Neuronal stem cell (in vitro differentiated cells): ENCODE measurements around the gene ZBTB44.

Experiments
- DNase-seq: peaks from one replicate; pipeline ENCODE4 v3.0.0-alpha.2; 2013; ENCODE audit warnings: low spot score
- H2AFZ ChIP-seq: one replicate; pipeline ENCODE4 v1.6.1; 2013; ENCODE audit warnings: mild to moderate bottlenecking, low read length, inconsistent platforms
- H2AK5ac ChIP-seq: 2 replicates; pipeline ENCODE4 v1.6.1; 2013; ENCODE audit warnings: low read depth, mild to moderate bottlenecking, inconsistent platforms, low read length, moderate library complexity, mixed read lengths
- H2BK120ac ChIP-seq: 2 replicates; pipeline ENCODE4 v1.6.1; 2013; ENCODE audit warnings: low read depth, mild to moderate bottlenecking, inconsistent platforms, low read length, moderate library complexity, mixed read lengths
- H2BK12ac ChIP-seq: one replicate; pipeline ENCODE4 v1.6.1; 2013; ENCODE audit warnings: low read length, inconsistent platforms
- H2BK15ac ChIP-seq: 2 replicates; pipeline ENCODE4 v1.6.1; 2013; ENCODE audit warnings: mild to moderate bottlenecking, low read length, inconsistent platforms, mixed read lengths
- H2BK5ac ChIP-seq: one replicate; pipeline ENCODE4 v1.6.1; 2013; ENCODE audit warnings: inconsistent platforms, mild to moderate bottlenecking, low read length, moderate library complexity
- H3K14ac ChIP-seq: one replicate; pipeline ENCODE4 v1.6.1; 2013; ENCODE audit warnings: low read length, inconsistent platforms
- H3K18ac ChIP-seq: 2 replicates; pipeline ENCODE4 v1.6.1; 2013; ENCODE audit warnings: low read length, inconsistent platforms
- H3K23ac ChIP-seq: 2 replicates; pipeline ENCODE4 v1.6.1; 2013; ENCODE audit warnings: low read depth, mild to moderate bottlenecking, mixed read lengths, low read length, inconsistent platforms; ENCODE audit not compliant: poor library complexity
- H3K27ac ChIP-seq: replicated peaks from 3 replicates; pipeline ENCODE4 v1.5.1; 2013; ENCODE audit warnings: low read length, inconsistent platforms
- H3K27me3 ChIP-seq, 3 experiments: 2 replicates each; pipeline ENCODE4 v1.6.1; 2013; ENCODE audit warnings: low read length in 3 of 3, mild to moderate bottlenecking in 2 of 3, inconsistent platforms in 1 of 3, low read depth in 1 of 3, mixed read lengths in 1 of 3, moderate library complexity in 1 of 3; ENCODE audit not compliant: control insufficient read depth in 3 of 3, insufficient read depth in 3 of 3
- H3K36me3 ChIP-seq, 2 donors: replicated peaks in 1 of 2; 2 replicates each; pipeline ENCODE4 v1.6.1; 2013; ENCODE audit warnings: low read length in 2 of 2; ENCODE audit not compliant: control insufficient read depth in 2 of 2, insufficient read depth in 2 of 2
- H3K4ac ChIP-seq: 2 replicates; pipeline ENCODE4 v1.6.1; 2013; ENCODE audit warnings: inconsistent platforms, mild to moderate bottlenecking, low read length, moderate library complexity
- H3K4me1 ChIP-seq, 2 donors: 1 replicate in 1 of 2; 2 replicates in 1 of 2; pipeline ENCODE4 v1.6.1; 2013; ENCODE audit warnings: low read length in 2 of 2, low read depth in 1 of 2; ENCODE audit not compliant: control insufficient read depth in 2 of 2, insufficient read depth in 1 of 2
- H3K4me2 ChIP-seq: one replicate; pipeline ENCODE4 v1.6.1; 2013; ENCODE audit warnings: mild to moderate bottlenecking, low read length, inconsistent platforms; ENCODE audit not compliant: insufficient read depth, poor library complexity, severe bottlenecking
- H3K4me3 ChIP-seq, 2 donors: 2 replicates each; pipeline ENCODE4 v1.5.1; 2013; ENCODE audit warnings: low read length in 2 of 2, mild to moderate bottlenecking in 2 of 2, inconsistent platforms in 1 of 2, moderate library complexity in 1 of 2
- H3K79me1 ChIP-seq: one replicate; pipeline ENCODE4 v1.6.1; 2013; ENCODE audit warnings: low read depth, mild to moderate bottlenecking, inconsistent platforms, low read length, moderate library complexity
- H3K9ac ChIP-seq: one replicate; pipeline ENCODE4 v1.6.1; 2013; ENCODE audit warnings: mild to moderate bottlenecking, low read depth, low read length, inconsistent platforms; ENCODE audit not compliant: poor library complexity
- H3K9me3 ChIP-seq, 2 donors: replicated peaks in 1 of 2; 2 replicates each; pipeline versions ENCODE3 to v1.6.1; 2013; ENCODE audit warnings: low read length in 2 of 2, mild to moderate bottlenecking in 2 of 2, inconsistent platforms in 1 of 2, low read depth in 1 of 2, mixed read lengths in 1 of 2, moderate library complexity in 1 of 2; ENCODE audit not compliant: control insufficient read depth in 2 of 2, insufficient read depth in 1 of 2
- H4K8ac ChIP-seq: one replicate; pipeline ENCODE4 v1.6.1; 2013; ENCODE audit warnings: low read depth, mild to moderate bottlenecking, inconsistent platforms, low read length, moderate library complexity
- H4K91ac ChIP-seq: one replicate; pipeline ENCODE4 v1.6.1; 2013; ENCODE audit warnings: low read length, low read depth, mild to moderate bottlenecking, inconsistent platforms; ENCODE audit not compliant: poor library complexity
- WGBS, 2 donors: extraction: QIAGEN DNeasy Blood & Tissue Kit; methylation state at CpG; one replicate each; pipeline ENCODE4 v1.1.7; 2013; ENCODE audit warnings: missing lambda C conversion rate in 2 of 2, mixed read lengths in 1 of 2; ENCODE audit not compliant: insufficient read length in 2 of 2, insufficient replicate concordance in 1 of 2; ENCODE audit errors: extremely low coverage in 2 of 2; 5-methylcytosine and 5-hydroxymethylcytosine counted together

ZBTB44 gene

GRCh38 chr11:130278151-130278550, 36.6 kb downstream of the ZBTB44 start:
- no CpG with 5 or more reads among the region's 3 CpGs for WGBS, 2 donors
- H2AFZ ChIP-seq, result no peak overlapping the region
- H2BK5ac ChIP-seq, result no peak overlapping the region
- H2BK120ac ChIP-seq, result no peak overlapping the region
- H3K36me3 ChIP-seq, result no peaks in the 10 kb centered on the region
- no peak overlapping the region for H3K18ac ChIP-seq
- no peaks in the 10 kb centered on the region for H3K27me3 ChIP-seq
- H4K8ac ChIP-seq, result no peak overlapping the region
- H3K9ac ChIP-seq, result no peak overlapping the region
- no peak overlapping the region for H2BK12ac ChIP-seq
- H3K27ac ChIP-seq, result no peak overlapping the region
- no peak overlapping the region for H3K4me2 ChIP-seq
- H3K4me1 ChIP-seq, result no peaks in the 10 kb centered on the region
- H3K4me3 ChIP-seq, result no peak overlapping the region
- no peak for DNase-seq
- no peak overlapping the region for H3K4ac ChIP-seq
- no peak overlapping the region for H3K23ac ChIP-seq
- H4K91ac ChIP-seq, result no peak overlapping the region
- no peak overlapping the region for H3K14ac ChIP-seq
- no peak overlapping the region for H2BK15ac ChIP-seq
- peaks cover 0 to 5% of the 10 kb centered on the region in 2 donors for H3K9me3 ChIP-seq
- H2AK5ac ChIP-seq, result no peak overlapping the region
- H3K79me1 ChIP-seq, result no peaks in the 10 kb centered on the region

- no peak overlapping the region for H3K18ac ChIP-seq
- H2BK15ac ChIP-seq, result no peak overlapping the region
- WGBS, 2 donors, result no CpG with 5 or more reads among the region's 2 CpGs
- H2AK5ac ChIP-seq, result no peak overlapping the region
- no peak overlapping the region for H2AFZ ChIP-seq
- no peak overlapping the region for H3K4me2 ChIP-seq
- H3K9ac ChIP-seq, result no peak overlapping the region
- no peak overlapping the region for H4K91ac ChIP-seq
- no peak overlapping the region for H2BK5ac ChIP-seq
- no peak overlapping the region for H3K4ac ChIP-seq
- no peak for DNase-seq
- no peaks in the 10 kb centered on the region for H3K9me3 ChIP-seq
- H3K4me1 ChIP-seq, result no peaks in the 10 kb centered on the region
- H3K27ac ChIP-seq, result no peak overlapping the region
- no peak overlapping the region for H4K8ac ChIP-seq
- H3K23ac ChIP-seq, result no peak overlapping the region
- no peaks in the 10 kb centered on the region for H3K27me3 ChIP-seq
- H2BK12ac ChIP-seq, result no peak overlapping the region
- H3K4me3 ChIP-seq, result no peak overlapping the region
- no peaks in the 10 kb centered on the region for H3K79me1 ChIP-seq
- H3K14ac ChIP-seq, result no peak overlapping the region
- H3K36me3 ChIP-seq, result peaks cover 0 to 3% of the 10 kb centered on the region in 2 donors
- H2BK120ac ChIP-seq, result no peak overlapping the region
These were observed 42.4 kb downstream of the ZBTB44 start for GRCh38 chr11:130272336-130272735.

- Histone ChIP-seq H3K4me3 (no peak overlapping the region), H3K18ac (no peak overlapping the region), H3K27ac (no peak overlapping the region), H3K23ac (no peak overlapping the region), H4K91ac (no peak overlapping the region), H2BK12ac (no peak overlapping the region), H2BK120ac (no peak overlapping the region), H3K4ac (no peak overlapping the region), H4K8ac (no peak overlapping the region), H3K9ac (no peak overlapping the region), H3K14ac (no peak overlapping the region), H3K27me3 (no peaks in the 10 kb centered on the region), H3K4me1 (no peaks in the 10 kb centered on the region), H2AFZ (no peak overlapping the region), H3K36me3 (peaks cover 0 to 11% of the 10 kb centered on the region in 2 donors), H2AK5ac (no peak overlapping the region), H2BK15ac (no peak overlapping the region), H2BK5ac (no peak overlapping the region), H3K79me1 (no peaks in the 10 kb centered on the region), H3K4me2 (no peak overlapping the region), H3K9me3 (no peaks in the 10 kb centered on the region)
- DNase-seq, result no peak
- no CpG with 5 or more reads among the region's 1 CpG for WGBS, 2 donors
These were observed 45.3 kb downstream of the ZBTB44 start for GRCh38 chr11:130269326-130269943.

- Histone ChIP-seq H3K23ac (no peak overlapping the region), H3K27ac (no peak overlapping the region), H2BK5ac (no peak overlapping the region), H3K9ac (no peak overlapping the region), H2BK15ac (no peak overlapping the region), H2BK120ac (no peak overlapping the region), H3K4me3 (no peak overlapping the region), H2AFZ (no peak overlapping the region), H3K4me1 (no peaks in the 10 kb centered on the region), H4K91ac (no peak overlapping the region), H2AK5ac (no peak overlapping the region), H3K36me3 (peaks cover 2 to 32% of the 10 kb centered on the region in 2 donors), H3K27me3 (no peaks in the 10 kb centered on the region), H3K79me1 (no peaks in the 10 kb centered on the region), H3K14ac (no peak overlapping the region), H3K4ac (no peak overlapping the region), H3K4me2 (no peak overlapping the region), H4K8ac (no peak overlapping the region), H2BK12ac (no peak overlapping the region), H3K9me3 (no peaks in the 10 kb centered on the region), H3K18ac (no peak overlapping the region)
- DNase-seq, result no peak
- WGBS, 2 donors, result no CpG with 5 or more reads among the region's 5 CpGs
These were observed 51.4 kb downstream of the ZBTB44 start for GRCh38 chr11:130263351-130263750.
